PC-9 (cell line): ENCODE results near the gene L1CAM. TPM values are rescaled to one million over a fixed set of nuclear protein-coding genes. Genes with fewer than 3 reads are reported as not detected.

Experiments used
- BruUV-seq: library from RNA; stranded (reverse); fragments of 400-500 nt; replicated peaks from 2 replicates; lab custom pipeline; 2021; lab: Mats Ljungman, UMichigan
- CTCF ChIA-PET: fragments of 300-600 bp; sonication (Branson Sonifier 250); formaldehyde crosslinking; loops from one replicate; lab custom pipeline; 2022; ENCODE audit warnings: antibody characterized with exemption; lab: Charles Lee
- POLR2A ChIA-PET: fragments of 300-600 bp; sonication (Branson Sonifier 250); formaldehyde crosslinking; loops from one replicate; lab custom pipeline; 2022; ENCODE audit warnings: antibody characterized with exemption; ENCODE audit not compliant: unreplicated experiment; lab: Charles Lee
- DNase-seq, 2 experiments: peaks; one replicate each; pipeline versions ENCODE4 v3.0.0 to v3.0.0-alpha.2; 2015 to 2022; ENCODE audit warnings: mixed read lengths in 1 of 2
- H2AFZ ChIP-seq: fragments of 200-600 bp; sonication (generic); 2 replicates; pipeline ENCODE4 v1.8.1; 2017; ENCODE audit warnings: antibody characterized with exemption
- H3F3A ChIP-seq: fragments of 200-600 bp; sonication (generic); 2 replicates; pipeline ENCODE4 v1.8.1; 2017; ENCODE audit warnings: antibody characterized with exemption, mild to moderate bottlenecking, low read depth; ENCODE audit not compliant: insufficient read depth
- H3K27ac ChIP-seq: fragments of 200-600 bp; sonication (generic); 2 replicates; pipeline ENCODE4 v1.6.1; 2016; ENCODE audit warnings: mixed run types
- H3K27me3 ChIP-seq: fragments of 200-600 bp; sonication (generic); 2 replicates; pipeline ENCODE4 v1.6.1; 2016; ENCODE audit warnings: low read depth, mixed run types; ENCODE audit not compliant: insufficient read depth
- H3K36me3 ChIP-seq: fragments of 200-600 bp; sonication (generic); 2 replicates; pipeline ENCODE4 v1.6.1; 2016; ENCODE audit warnings: low read depth, mixed run types
- H3K4me1 ChIP-seq: fragments of 200-600 bp; sonication (generic); replicated peaks from 2 replicates; pipeline ENCODE4 v1.6.1; 2016; ENCODE audit warnings: mixed run types; ENCODE audit not compliant: insufficient read depth
- H3K4me2 ChIP-seq: fragments of 200-600 bp; sonication (generic); 2 replicates; pipeline ENCODE4 v1.6.1; 2017; ENCODE audit warnings: mixed run types
- H3K4me3 ChIP-seq: fragments of 200-600 bp; sonication (generic); 2 replicates; pipeline ENCODE4 v1.6.1; 2016; ENCODE audit warnings: mixed run types
- H3K79me2 ChIP-seq: fragments of 200-600 bp; sonication (generic); 2 replicates; pipeline ENCODE4 v1.6.1; 2017; ENCODE audit warnings: low read depth, mixed run types
- H3K9me2 ChIP-seq: fragments of 200-600 bp; sonication (generic); 2 replicates; pipeline ENCODE4 v1.8.1; 2017; ENCODE audit warnings: mild to moderate bottlenecking; ENCODE audit not compliant: insufficient read depth
- H3K9me3 ChIP-seq: fragments of 200-600 bp; sonication (generic); 2 replicates; pipeline ENCODE4 v1.8.1; 2016; ENCODE audit warnings: low read depth; ENCODE audit not compliant: insufficient read depth
- H4K20me1 ChIP-seq: fragments of 200-600 bp; sonication (generic); 2 replicates; pipeline ENCODE4 v1.8.1; 2017; ENCODE audit not compliant: insufficient read depth
- EZH2 ChIP-seq: fragments of 200-600 bp; sonication (generic); IDR thresholded peaks from 2 replicates; pipeline ENCODE4 v1.8.0; 2017; ENCODE audit warnings: antibody characterized with exemption, low read depth
- intact Hi-C: fragments of 100-400 bp; cut with micrococcal nuclease; formaldehyde crosslinking; loops from one replicate; pipeline ENCODE4 v1.10.0; 2022; ENCODE audit not compliant: unreplicated experiment
- total RNA-seq: library from RNA; stranded (reverse); gene quantifications from 2 replicates; pipeline ENCODE4 v1.2.3, GENCODE V29; 2021
- TF ChIP-seq, protein P1 (sequence below): fragments of 200-600 bp; sonication (generic); conservative IDR thresholded peaks from 2 replicates; pipeline ENCODE4 v1.6.1; 2017; ENCODE audit warnings: mixed run types, antibody characterized with exemption, mild to moderate bottlenecking, moderate library complexity

The L1CAM gene
- total RNA-seq, 1 experiment from 2014 or later = 68.8 TPM

DNA sequence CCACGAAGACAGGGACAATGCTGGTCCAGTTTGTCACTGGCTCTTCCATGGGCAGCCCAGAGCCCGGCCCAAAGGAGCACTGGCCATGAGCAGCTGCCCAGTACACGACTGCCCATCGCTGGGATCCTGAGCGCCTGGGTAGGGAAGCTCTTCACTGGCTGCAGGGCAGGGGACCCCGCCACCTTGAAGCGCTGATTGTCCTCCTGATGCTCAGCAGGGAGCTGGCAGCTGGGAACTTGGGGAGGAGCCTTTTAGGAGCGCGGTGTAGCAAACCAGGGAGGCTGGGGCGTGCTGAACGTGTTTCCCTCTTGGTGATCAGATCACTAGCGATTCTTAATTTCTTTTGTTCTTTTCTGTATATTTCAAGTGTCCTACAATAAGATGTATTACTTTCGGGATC is 1.8 kb downstream of the L1CAM start:
- Histone ChIP-seq H3K9me3 (no peaks in the 10 kb centered on the region), H3K36me3 (no peaks in the 10 kb centered on the region), H4K20me1 (no peaks in the 10 kb centered on the region; the same call in 1 of the 2 replicates), H3K27me3 (peaks cover 11% of the 10 kb centered on the region), H3K9me2 (no peaks in the 10 kb centered on the region), H3K4me1 (0 out of 2 replicates have a peak, but pooled peaks cover 12% of the 10 kb centered on the region), H3K4me3 (no peak overlapping the region), H3F3A (no peaks in the 10 kb centered on the region), H3K27ac (no peak overlapping the region), H3K79me2 (no peaks in the 10 kb centered on the region), H2AFZ (no peak overlapping the region), H3K4me2 (no peak overlapping the region)
- CTCF ChIA-PET = interaction anchor here (0.6 to 1.4 kb wide), 2 partner anchors 51 to 118 kb away, joined by 3 to 5 read pairs; no protein-coding TSS in a partner anchor
- no peak for DNase-seq
- POLR2A ChIA-PET = no interaction called here
- BruUV-seq = no TSS peak
- intact Hi-C loops = loop anchor here (1.0 to 10.0 kb wide), 4 partner anchors 45 to 179 kb away; partner anchors contain the start of genes IDH3G, PLXNB3 and SSR4
- no peak for TF ChIP-seq EZH2
- TF ChIP-seq, protein P1, sequence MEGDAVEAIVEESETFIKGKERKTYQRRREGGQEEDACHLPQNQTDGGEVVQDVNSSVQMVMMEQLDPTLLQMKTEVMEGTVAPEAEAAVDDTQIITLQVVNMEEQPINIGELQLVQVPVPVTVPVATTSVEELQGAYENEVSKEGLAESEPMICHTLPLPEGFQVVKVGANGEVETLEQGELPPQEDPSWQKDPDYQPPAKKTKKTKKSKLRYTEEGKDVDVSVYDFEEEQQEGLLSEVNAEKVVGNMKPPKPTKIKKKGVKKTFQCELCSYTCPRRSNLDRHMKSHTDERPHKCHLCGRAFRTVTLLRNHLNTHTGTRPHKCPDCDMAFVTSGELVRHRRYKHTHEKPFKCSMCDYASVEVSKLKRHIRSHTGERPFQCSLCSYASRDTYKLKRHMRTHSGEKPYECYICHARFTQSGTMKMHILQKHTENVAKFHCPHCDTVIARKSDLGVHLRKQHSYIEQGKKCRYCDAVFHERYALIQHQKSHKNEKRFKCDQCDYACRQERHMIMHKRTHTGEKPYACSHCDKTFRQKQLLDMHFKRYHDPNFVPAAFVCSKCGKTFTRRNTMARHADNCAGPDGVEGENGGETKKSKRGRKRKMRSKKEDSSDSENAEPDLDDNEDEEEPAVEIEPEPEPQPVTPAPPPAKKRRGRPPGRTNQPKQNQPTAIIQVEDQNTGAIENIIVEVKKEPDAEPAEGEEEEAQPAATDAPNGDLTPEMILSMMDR = no peak

DNA sequence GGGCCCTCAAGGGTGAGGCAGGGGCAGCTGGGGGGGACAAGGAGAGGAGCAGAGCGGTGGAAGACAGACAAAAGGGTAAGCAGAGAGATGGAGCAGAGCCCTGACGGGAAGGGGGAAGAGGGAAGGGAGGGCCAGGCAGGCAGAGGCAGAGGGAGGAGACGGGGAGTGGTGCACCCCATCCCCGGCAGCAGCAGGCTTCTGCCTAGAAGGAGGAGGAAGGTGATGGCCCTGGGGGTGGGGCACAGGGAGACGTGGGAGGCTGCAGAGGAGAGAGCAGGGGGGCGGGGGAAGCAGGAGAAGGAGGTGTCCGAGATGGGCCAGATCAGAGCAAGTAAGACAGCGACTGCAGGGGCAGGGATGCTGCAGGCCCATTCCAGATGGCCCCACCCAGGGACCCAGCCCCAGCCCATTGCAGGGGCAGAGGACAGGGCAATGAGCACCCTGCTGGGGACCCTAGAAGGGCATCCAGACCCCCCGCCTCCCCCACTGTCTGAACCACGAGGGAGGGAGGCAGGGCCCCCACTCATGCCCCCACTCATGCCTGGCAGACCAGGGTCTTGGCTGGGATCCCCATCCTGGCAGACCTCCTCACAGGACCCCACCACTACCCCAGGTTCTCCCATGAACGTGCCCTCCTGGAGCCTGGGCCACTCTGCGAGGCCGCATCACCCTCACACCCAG is 2.7 kb downstream of the L1CAM start:
- H3K27ac ChIP-seq = no peak overlapping the region
- no peak overlapping the region for H2AFZ ChIP-seq
- H3K36me3 ChIP-seq = no peaks in the 10 kb centered on the region
- no peaks in the 10 kb centered on the region for H3K9me3 ChIP-seq
- no peaks in the 10 kb centered on the region for H3K79me2 ChIP-seq
- peaks cover 11% of the 10 kb centered on the region for H3K27me3 ChIP-seq
- no TSS peak for BruUV-seq
- H4K20me1 ChIP-seq = no peaks in the 10 kb centered on the region; the same call in 1 of the 2 replicates
- ChIA-PET CTCF (interaction anchor here (1.4 kb wide), 1 partner anchor 118 kb away, joined by 3 read pairs; no protein-coding TSS in a partner anchor), POLR2A (no interaction called here)
- intact Hi-C loops = loop anchor here (10.0 kb wide), 2 partner anchors 89 to 179 kb away; partner anchors contain the start of genes IDH3G and SSR4
- no peaks in the 10 kb centered on the region for H3F3A ChIP-seq
- TF ChIP-seq, protein P1 = no peak
- TF ChIP-seq EZH2 = no peak
- no peak overlapping the region for H3K4me2 ChIP-seq
- H3K9me2 ChIP-seq = no peaks in the 10 kb centered on the region
- no peak for DNase-seq
- no peak overlapping the region for H3K4me3 ChIP-seq
- H3K4me1 ChIP-seq = 0 out of 2 replicates have a peak, but pooled peaks cover 12% of the 10 kb centered on the region

GRCh38 chrX:153882557-153882956 is 3.4 kb downstream of the L1CAM start:
- no peak overlapping the region for H2AFZ ChIP-seq
- intact Hi-C loops = loop anchor here (10.0 kb wide), 2 partner anchors 88 to 178 kb away; partner anchors contain the start of genes IDH3G and SSR4
- no TSS peak for BruUV-seq
- no peak overlapping the region for H3K27ac ChIP-seq
- no peak overlapping the region for H3K4me3 ChIP-seq
- H3K36me3 ChIP-seq = no peaks in the 10 kb centered on the region
- no peak for DNase-seq
- ChIA-PET POLR2A (no interaction called here), CTCF (no interaction called here)
- H3K9me3 ChIP-seq = no peaks in the 10 kb centered on the region
- H4K20me1 ChIP-seq = no peaks in the 10 kb centered on the region; the same call in 1 of the 2 replicates
- 0 out of 2 replicates have a peak, but pooled peaks cover 11% of the 10 kb centered on the region for H3K4me1 ChIP-seq
- TF ChIP-seq, protein P1 = no peak
- no peak for TF ChIP-seq EZH2
- H3F3A ChIP-seq = no peaks in the 10 kb centered on the region
- H3K79me2 ChIP-seq = no peaks in the 10 kb centered on the region
- H3K4me2 ChIP-seq = no peak overlapping the region
- no peaks in the 10 kb centered on the region for H3K9me2 ChIP-seq
- peaks cover 11% of the 10 kb centered on the region for H3K27me3 ChIP-seq
